Measurements from ENCODE around the gene KREMEN1.

DNA sequence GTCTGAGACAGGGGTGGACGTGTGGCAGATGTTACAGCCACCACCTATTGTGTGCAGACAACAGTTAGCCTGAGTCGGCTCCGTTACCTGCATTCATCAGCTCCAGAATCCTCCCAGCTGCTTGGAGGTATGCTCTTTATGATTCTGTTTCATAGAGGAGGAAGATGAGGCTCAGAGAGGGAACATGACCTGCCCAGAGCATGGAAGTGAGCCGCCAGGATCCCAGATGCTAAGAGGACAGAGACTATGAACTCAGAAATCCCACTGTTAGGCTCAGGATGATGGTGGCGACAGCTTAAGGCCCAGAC lies 134.4 kb downstream of the KREMEN1 start:
- TF ChIP-seq, protein P1, sequence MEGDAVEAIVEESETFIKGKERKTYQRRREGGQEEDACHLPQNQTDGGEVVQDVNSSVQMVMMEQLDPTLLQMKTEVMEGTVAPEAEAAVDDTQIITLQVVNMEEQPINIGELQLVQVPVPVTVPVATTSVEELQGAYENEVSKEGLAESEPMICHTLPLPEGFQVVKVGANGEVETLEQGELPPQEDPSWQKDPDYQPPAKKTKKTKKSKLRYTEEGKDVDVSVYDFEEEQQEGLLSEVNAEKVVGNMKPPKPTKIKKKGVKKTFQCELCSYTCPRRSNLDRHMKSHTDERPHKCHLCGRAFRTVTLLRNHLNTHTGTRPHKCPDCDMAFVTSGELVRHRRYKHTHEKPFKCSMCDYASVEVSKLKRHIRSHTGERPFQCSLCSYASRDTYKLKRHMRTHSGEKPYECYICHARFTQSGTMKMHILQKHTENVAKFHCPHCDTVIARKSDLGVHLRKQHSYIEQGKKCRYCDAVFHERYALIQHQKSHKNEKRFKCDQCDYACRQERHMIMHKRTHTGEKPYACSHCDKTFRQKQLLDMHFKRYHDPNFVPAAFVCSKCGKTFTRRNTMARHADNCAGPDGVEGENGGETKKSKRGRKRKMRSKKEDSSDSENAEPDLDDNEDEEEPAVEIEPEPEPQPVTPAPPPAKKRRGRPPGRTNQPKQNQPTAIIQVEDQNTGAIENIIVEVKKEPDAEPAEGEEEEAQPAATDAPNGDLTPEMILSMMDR (IDR thresholded peaks at IDR 0.05; ENCODE audit: borderline replicate concordance, extremely low read depth, low read length, poor library complexity, severe bottlenecking): no peak
- no peak for TF ChIP-seq EZH2 (IDR thresholded peaks at IDR 0.05; ENCODE audit: borderline replicate concordance, low read depth, low read length, severe bottlenecking)

Measured in DND-41 (cell line).